ENCODE results near the gene TNS2. TPM values are rescaled to one million over a fixed set of nuclear protein-coding genes. Genes with fewer than 3 reads are reported as not detected.
"Not testable (repeated sequence)": the region's sequence is repeated elsewhere in the genome, so short reads cannot be mapped to it uniquely, and the experiment has no call there.

The TNS2 gene
- total RNA-seq, 4 donors from 2014 or later: 108 to 323 (median 182) TPM

DNA sequence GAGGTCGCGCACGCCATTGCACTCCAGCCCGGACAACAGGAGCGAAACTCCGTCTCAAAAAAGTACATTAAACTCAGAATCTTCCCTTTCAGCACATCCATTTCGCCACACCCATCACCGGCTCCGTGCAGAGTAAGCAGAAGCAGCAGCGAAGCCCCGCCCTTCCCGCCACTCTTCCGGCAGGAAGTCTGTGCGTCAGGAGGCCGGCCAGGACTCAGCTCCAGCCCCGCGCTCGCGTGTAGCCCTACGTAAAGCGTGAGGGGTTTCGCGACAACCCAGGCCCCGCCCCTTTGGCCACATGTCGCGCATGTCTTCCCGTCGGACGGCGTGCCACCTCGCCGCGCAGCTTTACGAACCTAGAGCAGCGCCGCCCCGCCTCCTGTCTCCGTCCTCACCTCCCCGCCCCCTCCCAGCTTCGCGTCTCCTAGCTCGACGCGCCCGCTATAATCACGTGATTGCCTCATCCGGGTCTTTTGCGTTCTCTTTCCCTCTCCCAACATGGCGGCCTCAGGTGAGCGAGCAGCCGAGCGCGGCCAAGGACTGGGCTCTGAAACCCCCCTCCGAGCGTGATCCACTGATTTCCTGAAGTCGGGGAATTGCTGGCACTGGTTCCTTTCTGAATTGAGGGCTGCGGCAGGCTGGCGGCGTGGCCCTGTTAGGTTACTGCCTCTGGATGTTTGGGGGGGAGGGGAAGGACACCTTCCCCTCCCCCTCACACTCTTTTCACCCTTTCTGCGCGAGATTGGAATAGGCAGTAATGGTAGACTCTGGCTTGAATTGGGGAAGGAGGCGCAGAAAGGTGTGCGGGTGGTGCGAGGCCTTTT is 43.7 kb upstream of the TNS2 start, which contains the start of gene EIF4B:
Gene EIF4B (plus strand): TSS at position 471 of the 824 bp plus-strand sequence. CDS start 28 bp downstream, at position 499.
- Histone ChIP-seq H3K4me3 (peak within 1 kb of the TSS; percentile 83 to 94), H3K36me3 (peaks cover 0 to 7% of the 10 kb centered on the region in 2 donors), H3K9me3 (no peaks in the 10 kb centered on the region), H3K4me1 (peaks cover 3 to 58% (median 32%) of the 10 kb centered on the region in 3 donors), H3K27me3 (peaks cover 1% of the 10 kb centered on the region), H3K27ac (peak within 1 kb of the TSS; percentile 66 to 95 (median 88))
- TF ChIP-seq POLR2A (IDR thresholded peaks at IDR 0.05): peak; percentile 32 to 44
- no peak for TF ChIP-seq EP300 (IDR thresholded peaks at IDR 0.05)
- TF ChIP-seq, protein P1, sequence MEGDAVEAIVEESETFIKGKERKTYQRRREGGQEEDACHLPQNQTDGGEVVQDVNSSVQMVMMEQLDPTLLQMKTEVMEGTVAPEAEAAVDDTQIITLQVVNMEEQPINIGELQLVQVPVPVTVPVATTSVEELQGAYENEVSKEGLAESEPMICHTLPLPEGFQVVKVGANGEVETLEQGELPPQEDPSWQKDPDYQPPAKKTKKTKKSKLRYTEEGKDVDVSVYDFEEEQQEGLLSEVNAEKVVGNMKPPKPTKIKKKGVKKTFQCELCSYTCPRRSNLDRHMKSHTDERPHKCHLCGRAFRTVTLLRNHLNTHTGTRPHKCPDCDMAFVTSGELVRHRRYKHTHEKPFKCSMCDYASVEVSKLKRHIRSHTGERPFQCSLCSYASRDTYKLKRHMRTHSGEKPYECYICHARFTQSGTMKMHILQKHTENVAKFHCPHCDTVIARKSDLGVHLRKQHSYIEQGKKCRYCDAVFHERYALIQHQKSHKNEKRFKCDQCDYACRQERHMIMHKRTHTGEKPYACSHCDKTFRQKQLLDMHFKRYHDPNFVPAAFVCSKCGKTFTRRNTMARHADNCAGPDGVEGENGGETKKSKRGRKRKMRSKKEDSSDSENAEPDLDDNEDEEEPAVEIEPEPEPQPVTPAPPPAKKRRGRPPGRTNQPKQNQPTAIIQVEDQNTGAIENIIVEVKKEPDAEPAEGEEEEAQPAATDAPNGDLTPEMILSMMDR (IDR thresholded peaks at IDR 0.05): no peak
- peak; percentile 75 for TF ChIP-seq POLR2AphosphoS5 (IDR thresholded peaks at IDR 0.05)
- peak; percentile 97 for ATAC-seq
- 0% methylated on average over 23 to 42 of the region's 64 CpGs for WGBS, 2 donors (ENCODE audit: low coverage in 1 of 2)

DNA sequence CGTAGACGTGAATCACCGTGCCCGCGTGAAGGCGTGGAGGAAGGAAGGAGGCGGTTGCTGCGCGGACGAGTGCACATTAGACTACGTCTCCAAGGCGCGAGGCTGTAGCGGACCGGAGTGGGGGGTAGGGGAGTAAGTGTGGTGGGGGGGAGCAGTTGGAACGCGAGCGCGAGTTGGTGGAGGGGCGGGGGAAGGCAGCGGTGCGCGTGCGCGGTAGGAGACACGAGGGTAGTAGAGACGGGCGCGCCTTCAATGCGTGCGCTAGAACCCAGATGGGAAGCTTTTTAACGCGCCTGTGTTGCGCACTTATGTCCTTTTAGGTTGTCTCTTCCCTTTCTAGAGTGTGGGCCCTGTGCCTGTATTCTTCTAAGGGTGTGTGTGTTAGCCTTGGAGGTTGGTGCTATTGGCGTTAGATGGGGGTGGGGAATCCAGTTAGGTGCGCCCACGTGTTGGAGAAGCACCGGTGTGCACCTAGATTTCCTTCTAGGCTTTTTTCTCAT is 43.0 kb upstream of the TNS2 start:
- Histone ChIP-seq H3K27ac (peak overlapping the region; percentile 66 to 95 (median 88)), H3K4me3 (peak overlapping the region; percentile 83 to 94), H3K36me3 (peaks cover 0 to 7% of the 10 kb centered on the region in 2 donors), H3K27me3 (no peaks in the 10 kb centered on the region), H3K4me1 (peaks cover 3 to 64% (median 32%) of the 10 kb centered on the region in 3 donors), H3K9me3 (no peaks in the 10 kb centered on the region)
- TF ChIP-seq EP300 (IDR thresholded peaks at IDR 0.05) (no peak), POLR2A (IDR thresholded peaks at IDR 0.05) (no peak), POLR2AphosphoS5 (IDR thresholded peaks at IDR 0.05) (no peak)
- TF ChIP-seq, protein P1 (IDR thresholded peaks at IDR 0.05): no peak
- 0 to 1% methylated on average over 11 to 18 of the region's 38 CpGs for WGBS, 2 donors (ENCODE audit: low coverage in 1 of 2)
- no peak for ATAC-seq

DNA sequence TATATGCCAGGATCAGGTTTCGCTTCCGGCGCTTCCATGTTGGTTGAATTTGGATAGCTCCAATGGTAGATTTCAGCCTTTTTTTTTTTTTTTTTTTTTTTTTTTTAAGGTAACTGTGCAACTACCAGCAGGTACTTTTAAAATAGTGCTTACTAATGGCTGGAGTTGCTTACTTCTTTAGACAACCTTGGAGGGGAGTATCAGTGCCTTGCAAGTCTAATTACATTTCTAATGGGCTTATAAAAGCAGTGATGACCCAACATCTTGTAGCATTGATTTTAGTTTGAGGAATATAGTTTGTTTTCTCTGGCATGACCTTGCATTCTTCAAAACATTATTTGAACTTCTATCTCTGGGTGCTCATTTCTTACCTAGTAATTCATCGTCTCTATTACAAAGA is 42.5 kb upstream of the TNS2 start:
- Histone ChIP-seq H3K27me3 (no peaks in the 10 kb centered on the region), H3K9me3 (no peaks in the 10 kb centered on the region), H3K27ac (peak overlapping the region in 2 of 4 donors; percentile 88 to 95), H3K36me3 (peaks cover 0 to 7% of the 10 kb centered on the region in 2 donors), H3K4me1 (peaks cover 3 to 69% (median 32%) of the 10 kb centered on the region in 3 donors), H3K4me3 (peak overlapping the region; percentile 83 to 94)
- TF ChIP-seq EP300 (IDR thresholded peaks at IDR 0.05) (no peak), POLR2A (IDR thresholded peaks at IDR 0.05) (no peak), POLR2AphosphoS5 (IDR thresholded peaks at IDR 0.05) (no peak)
- TF ChIP-seq, protein P1 (IDR thresholded peaks at IDR 0.05): no peak
- 30 to 43% methylated on average over 3 of the region's 4 CpGs for WGBS, 2 donors (ENCODE audit: low coverage in 1 of 2)
- no peak for ATAC-seq

DNA sequence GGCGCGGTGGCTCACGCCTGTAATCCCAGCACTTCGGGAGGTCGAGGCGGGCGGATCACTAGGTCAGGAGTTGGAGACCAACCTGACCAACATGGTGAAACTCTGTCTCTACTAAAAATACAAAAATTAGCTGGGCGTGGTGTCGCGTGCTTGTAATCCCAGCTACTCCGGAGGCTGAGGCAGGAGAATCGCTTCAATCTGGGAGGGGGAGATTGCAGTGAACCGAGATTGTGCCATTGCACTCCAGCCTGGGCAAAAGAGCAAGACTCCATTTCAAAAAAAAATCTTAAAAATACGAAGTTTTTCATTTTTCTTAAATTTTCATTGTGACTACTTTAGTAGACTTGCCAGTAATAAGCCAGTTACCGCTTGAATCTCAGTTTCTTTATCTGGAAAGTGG is 41.1 kb upstream of the TNS2 start:
- H3K27ac ChIP-seq, H3K36me3 ChIP-seq, H3K9me3 ChIP-seq, ATAC-seq, H3K27me3 ChIP-seq, H3K4me3 ChIP-seq: not testable (repeated sequence)
- WGBS, 2 donors (ENCODE audit: low coverage in 1 of 2): 91 to 94% methylated on average over 6 to 14 of the region's 15 CpGs
- H3K4me1 ChIP-seq: peaks cover 3 to 81% (median 32%) of the 10 kb centered on the region in 3 donors

DNA sequence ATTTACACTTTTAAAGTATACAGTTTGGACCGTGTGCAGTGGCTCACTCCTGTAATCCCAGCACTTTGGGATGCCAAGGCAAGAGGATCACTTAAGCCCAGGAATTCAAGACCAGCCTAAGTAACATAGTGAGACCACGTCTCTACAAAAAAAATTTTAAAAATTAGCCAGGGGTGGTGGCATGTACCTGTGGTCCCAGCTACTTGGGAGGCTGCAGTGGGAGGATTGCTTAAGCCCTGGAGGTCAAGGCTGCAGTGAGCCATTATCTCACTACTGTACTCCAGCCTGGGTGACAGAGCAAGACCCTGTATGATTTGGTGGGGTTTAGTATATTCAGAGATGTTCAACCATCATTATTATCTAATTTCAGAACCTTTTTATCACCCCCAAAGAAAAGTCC is 38.9 kb upstream of the TNS2 start:
- Histone ChIP-seq H3K4me1 (peaks cover 3 to 82% (median 28%) of the 10 kb centered on the region in 3 donors), H3K9me3 (no peaks in the 10 kb centered on the region), H3K27me3 (no peaks in the 10 kb centered on the region), H3K36me3 (peaks cover 0 to 7% of the 10 kb centered on the region in 2 donors), H3K4me3 (no peak overlapping the region), H3K27ac (no peak overlapping the region)
- ATAC-seq: no peak
- 17 to 61% methylated on average over 1 to 2 of the region's 2 CpGs for WGBS, 2 donors (ENCODE audit: low coverage in 1 of 2)
- no peak for TF ChIP-seq POLR2AphosphoS5 (IDR thresholded peaks at IDR 0.05)
- TF ChIP-seq, protein P1 (IDR thresholded peaks at IDR 0.05): no peak
- no peak for TF ChIP-seq POLR2A (IDR thresholded peaks at IDR 0.05)
- no peak for TF ChIP-seq EP300 (IDR thresholded peaks at IDR 0.05)
